Endothelial cell of umbilical vein (primary cell): ENCODE results near the gene MRPL17. TPM values are rescaled to one million over a fixed set of nuclear protein-coding genes. Genes with fewer than 3 reads are reported as not detected.

Experiments
- BruUV-seq: library from RNA; stranded (reverse); fragments of 400-500 nt; replicated peaks from 2 replicates; lab custom pipeline; 2021; lab: Mats Ljungman, UMichigan
- CTCF ChIA-PET: fragments of 300-600, 350-600 bp; sonication (Branson Sonifier 250); formaldehyde crosslinking; loops from one replicate; lab custom pipeline; 2021; ENCODE audit warnings: antibody characterized with exemption, inconsistent platforms; lab: Charles Lee
- POLR2A ChIA-PET: fragments of 300-600, 350-600 bp; sonication (Branson Sonifier 250); formaldehyde crosslinking; loops from one replicate; lab custom pipeline; 2021; ENCODE audit warnings: antibody characterized with exemption, inconsistent platforms; lab: Charles Lee
- DNase-seq: peaks from one replicate; pipeline ENCODE4 v3.0.0-alpha.2; 2011; ENCODE audit warnings: low read depth, low spot score
- FAIRE-seq: peaks from 2 replicates; lab custom pipeline; 2011; peaks lifted over from hg19 to GRCh38; lab: Jason Lieb, UNC
- H2AFZ ChIP-seq: 2 replicates; pipeline ENCODE4 v1.6.0; 2012; ENCODE audit warnings: low read depth, low read length, control low read depth, inconsistent platforms
- H3K27ac ChIP-seq: 2 replicates; pipeline ENCODE4 v1.5.1; 2011; ENCODE audit warnings: low read depth, mild to moderate bottlenecking, control low read depth, low read length, moderate library complexity; ENCODE audit not compliant: insufficient read depth
- H3K27me3 ChIP-seq, 2 experiments: 2 replicates each; pipeline versions ENCODE4 v1.6.0 to v1.6.1; 2011; ENCODE audit warnings: low read length in 2 of 2, mixed read lengths in 1 of 2; ENCODE audit not compliant: control insufficient read depth in 2 of 2, insufficient read depth in 2 of 2
- H3K36me3 ChIP-seq, 2 experiments: 2 replicates in 1 of 2; 3 replicates in 1 of 2; pipeline ENCODE4 v1.5.1; 2011; ENCODE audit warnings: low read length in 2 of 2, mild to moderate bottlenecking in 1 of 2, moderate library complexity in 1 of 2; ENCODE audit not compliant: control insufficient read depth in 2 of 2, insufficient read depth in 2 of 2; ENCODE audit errors: extremely low read depth in 1 of 2
- H3K4me1 ChIP-seq: 3 replicates; pipeline ENCODE4 v1.5.1; 2011; ENCODE audit warnings: mild to moderate bottlenecking, low read length; ENCODE audit not compliant: control insufficient read depth, insufficient read depth; ENCODE audit errors: extremely low read depth
- H3K4me2 ChIP-seq: 2 replicates; pipeline ENCODE4 v1.6.1; 2011; ENCODE audit warnings: low read length, control low read depth, mixed read lengths; ENCODE audit not compliant: insufficient read depth
- H3K4me3 ChIP-seq, 3 experiments: fragments of 200-600 bp in 1 of 3; sonication (generic), shearing (Covaris generic) in 1 of 3; replicated peaks in 1 of 3; 2 replicates each; pipeline ENCODE4 v1.5.1; 2011 to 2016; ENCODE audit warnings: control low read depth in 3 of 3, low read length in 3 of 3, mild to moderate bottlenecking in 2 of 3, inconsistent platforms in 1 of 3, low read depth in 1 of 3, moderate library complexity in 1 of 3; ENCODE audit not compliant: insufficient read depth in 1 of 3
- H3K79me2 ChIP-seq: 2 replicates; pipeline ENCODE4 v1.6.0; 2012; ENCODE audit warnings: low read length, inconsistent platforms; ENCODE audit not compliant: control insufficient read depth, insufficient read depth
- H3K9ac ChIP-seq: replicated peaks from 2 replicates; pipeline ENCODE3; 2011; ENCODE audit warnings: low read length, control low read depth; ENCODE audit not compliant: insufficient read depth; ENCODE audit errors: extremely low read depth
- H3K9me1 ChIP-seq: replicated peaks from 3 replicates; pipeline ENCODE4 v1.6.0; 2011; ENCODE audit warnings: mild to moderate bottlenecking, low read length; ENCODE audit not compliant: control insufficient read depth, insufficient read depth; ENCODE audit errors: extremely low read depth
- H3K9me3 ChIP-seq: replicated peaks from 2 replicates; pipeline ENCODE4 v1.5.1; 2012; ENCODE audit warnings: low read length, inconsistent platforms; ENCODE audit not compliant: control insufficient read depth, insufficient read depth
- H4K20me1 ChIP-seq: replicated peaks from 2 replicates; pipeline ENCODE3; 2011; ENCODE audit warnings: mild to moderate bottlenecking, low read length; ENCODE audit not compliant: control insufficient read depth, insufficient read depth; ENCODE audit errors: extremely low read depth
- EZH2 ChIP-seq: IDR thresholded peaks from 2 replicates; pipeline ENCODE4 v1.6.1; 2012; ENCODE audit warnings: borderline replicate concordance, low read depth, mild to moderate bottlenecking, moderate library complexity, low read length, inconsistent platforms; ENCODE audit not compliant: severe bottlenecking
- FOS ChIP-seq: IDR thresholded peaks from 2 replicates; pipeline ENCODE4 v1.6.1; 2011; ENCODE audit warnings: mild to moderate bottlenecking, low read length, moderate library complexity, borderline replicate concordance; ENCODE audit not compliant: insufficient read depth
- GATA2 ChIP-seq: IDR thresholded peaks from 2 replicates; pipeline ENCODE4 v1.7.0; 2011; ENCODE audit warnings: low read depth, mild to moderate bottlenecking, moderate library complexity, mixed read lengths, low read length; ENCODE audit not compliant: insufficient read length, insufficient read depth
- JUN ChIP-seq: IDR thresholded peaks from 2 replicates; pipeline ENCODE4 v1.6.1; 2011; ENCODE audit warnings: borderline replicate concordance, low read depth; ENCODE audit not compliant: insufficient read length, insufficient read depth
- MYC ChIP-seq: IDR thresholded peaks from one replicate; pipeline ENCODE4 v1.6.1; 2011; ENCODE audit warnings: mild to moderate bottlenecking, low read depth, low read length
- POLR2A ChIP-seq: IDR thresholded peaks from 2 replicates; pipeline ENCODE4 v1.6.1; 2012; ENCODE audit warnings: low read depth, mild to moderate bottlenecking, control low read depth, low read length
- POLR2AphosphoS5 ChIP-seq: IDR thresholded peaks from 2 replicates; pipeline ENCODE4 v1.6.1; 2012; ENCODE audit warnings: low read depth, mild to moderate bottlenecking, control low read depth, low read length, moderate library complexity; ENCODE audit not compliant: insufficient read depth
- dilution Hi-C: fragments of 300-500 bp; cut with MboI; formaldehyde crosslinking; loops from one replicate; pipeline ENCODE4 v1.15.0; 2019; ENCODE audit warnings: low sequenced_read_pairs; ENCODE audit not compliant: extremely low pct_ligation_motif_present
- intact Hi-C: fragments of 100-400 bp; cut with micrococcal nuclease; formaldehyde crosslinking; loops from one replicate; pipeline ENCODE4 v1.10.0; 2022
- polyA plus RNA-seq, 4 experiments: library from polyadenylated mRNA; depleted of rRNA in 3 of 4; stranded (reverse) in 3 of 4; unstranded in 1 of 4; fragments of >200 nt; gene quantifications; 2 replicates each; pipeline versions ENCODE4 v1.2.1 to v1.2.3, GENCODE V29; 2011 to 2012; ENCODE audit warnings: missing spikeins in 1 of 4
- total RNA-seq: library from RNA; stranded (reverse); gene quantifications from 2 replicates; pipeline ENCODE4 v1.2.3, GENCODE V29; 2021
- TF ChIP-seq, protein P1 (sequence below): IDR thresholded peaks from 2 replicates; pipeline ENCODE4 v1.6.1; 2011; ENCODE audit not compliant: insufficient read depth, insufficient read length
- TF ChIP-seq, protein P2 (sequence below), 2 donors: IDR thresholded peaks; 1 replicate in 1 of 2; 2 replicates in 1 of 2; pipeline ENCODE4 v1.5.1; 2011; ENCODE audit warnings: low read length in 2 of 2, mild to moderate bottlenecking in 2 of 2, moderate library complexity in 2 of 2, control low read depth in 1 of 2, inconsistent platforms in 1 of 2, low read depth in 1 of 2; ENCODE audit not compliant: insufficient read depth in 1 of 2; ENCODE audit errors: extremely low read depth in 1 of 2

Gene MRPL17
- total and polyA plus RNA-seq, 2 donors (not counting 3 experiments of a cell fraction or from before 2014, with no cell fraction given), result 67.6 to 87.2 TPM

DNA sequence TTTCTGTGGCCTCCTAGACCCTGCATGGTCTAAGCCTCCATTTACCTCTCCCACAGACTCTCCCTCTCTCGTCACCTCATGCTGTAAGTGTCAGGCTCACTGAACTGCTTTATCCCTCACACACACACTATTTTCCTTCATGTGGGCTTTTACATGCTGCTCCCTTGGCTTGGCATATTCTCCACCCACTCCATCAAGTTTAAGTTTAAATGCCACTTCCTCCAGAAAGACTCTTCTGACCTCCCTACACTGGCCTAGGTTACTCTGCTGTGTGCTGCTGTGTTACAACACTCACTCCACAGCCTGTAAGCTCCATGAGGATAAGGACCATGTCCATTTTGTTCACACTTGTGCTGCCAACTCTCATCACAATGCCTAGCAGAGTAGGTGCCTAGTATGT, 30.0 kb downstream of the MRPL17 start:
- no peak for FAIRE-seq
- Histone ChIP-seq H3K9me1 (no peaks in the 10 kb centered on the region), H3K4me3 (no peak overlapping the region), H3K9ac (no peak overlapping the region), H3K27ac (no peak overlapping the region), H3K4me2 (no peak overlapping the region), H3K4me1 (peaks cover 19% of the 10 kb centered on the region), H4K20me1 (no peaks in the 10 kb centered on the region), H3K79me2 (peaks cover 2% of the 10 kb centered on the region), H2AFZ (no peak overlapping the region), H3K27me3 (no peaks in the 10 kb centered on the region), H3K9me3 (no peaks in the 10 kb centered on the region), H3K36me3 (no peaks in the 10 kb centered on the region)
- ChIA-PET POLR2A (no interaction called here), CTCF (interaction anchor here (1.3 to 1.5 kb wide), 2 partner anchors 17 to 274 kb away, joined by 3 to 5 read pairs; no protein-coding TSS in a partner anchor)
- BruUV-seq, result no TSS peak
- dilution Hi-C loops, result no loop called here
- TF ChIP-seq POLR2AphosphoS5 (no peak), JUN (no peak), GATA2 (no peak)
- no peak for DNase-seq
- intact Hi-C loops, result no loop called here

DNA sequence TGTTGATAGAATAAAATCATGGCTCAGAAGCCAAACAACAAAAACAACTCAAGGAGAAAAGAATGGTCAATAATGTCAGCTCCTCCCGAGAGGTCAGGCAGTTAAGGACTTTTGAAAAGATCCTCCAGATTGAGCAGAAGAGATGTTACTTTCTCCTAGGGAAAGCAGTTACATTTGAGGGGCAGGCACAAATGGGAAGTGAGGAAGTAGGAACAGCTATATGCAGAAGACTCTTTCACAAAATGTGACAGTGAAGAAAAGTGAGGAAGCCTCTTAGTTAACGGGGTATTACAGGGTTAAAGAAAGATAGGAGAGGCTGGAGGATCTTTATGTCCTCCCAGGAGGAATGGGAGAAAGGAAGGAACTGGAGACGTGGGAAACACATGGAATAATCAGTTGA, 31.0 kb downstream of the MRPL17 start:
- peaks cover 28% of the 10 kb centered on the region for H3K4me1 ChIP-seq
- no peaks in the 10 kb centered on the region for H3K9me1 ChIP-seq
- CTCF ChIA-PET, result interaction anchor here (0.8 to 1.5 kb wide), 3 partner anchors 16 to 273 kb away, joined by 3 to 5 read pairs (median 3); partner anchors contain the start of gene MRPL17
- H3K27me3 ChIP-seq, result no peaks in the 10 kb centered on the region
- TF ChIP-seq, protein P1, sequence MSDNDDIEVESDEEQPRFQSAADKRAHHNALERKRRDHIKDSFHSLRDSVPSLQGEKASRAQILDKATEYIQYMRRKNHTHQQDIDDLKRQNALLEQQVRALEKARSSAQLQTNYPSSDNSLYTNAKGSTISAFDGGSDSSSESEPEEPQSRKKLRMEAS, result no peak
- TF ChIP-seq EZH2, result no peak
- TF ChIP-seq POLR2A, result no peak
- no peak for TF ChIP-seq JUN
- TF ChIP-seq POLR2AphosphoS5, result no peak
- TF ChIP-seq, protein P2, sequence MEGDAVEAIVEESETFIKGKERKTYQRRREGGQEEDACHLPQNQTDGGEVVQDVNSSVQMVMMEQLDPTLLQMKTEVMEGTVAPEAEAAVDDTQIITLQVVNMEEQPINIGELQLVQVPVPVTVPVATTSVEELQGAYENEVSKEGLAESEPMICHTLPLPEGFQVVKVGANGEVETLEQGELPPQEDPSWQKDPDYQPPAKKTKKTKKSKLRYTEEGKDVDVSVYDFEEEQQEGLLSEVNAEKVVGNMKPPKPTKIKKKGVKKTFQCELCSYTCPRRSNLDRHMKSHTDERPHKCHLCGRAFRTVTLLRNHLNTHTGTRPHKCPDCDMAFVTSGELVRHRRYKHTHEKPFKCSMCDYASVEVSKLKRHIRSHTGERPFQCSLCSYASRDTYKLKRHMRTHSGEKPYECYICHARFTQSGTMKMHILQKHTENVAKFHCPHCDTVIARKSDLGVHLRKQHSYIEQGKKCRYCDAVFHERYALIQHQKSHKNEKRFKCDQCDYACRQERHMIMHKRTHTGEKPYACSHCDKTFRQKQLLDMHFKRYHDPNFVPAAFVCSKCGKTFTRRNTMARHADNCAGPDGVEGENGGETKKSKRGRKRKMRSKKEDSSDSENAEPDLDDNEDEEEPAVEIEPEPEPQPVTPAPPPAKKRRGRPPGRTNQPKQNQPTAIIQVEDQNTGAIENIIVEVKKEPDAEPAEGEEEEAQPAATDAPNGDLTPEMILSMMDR (IDR thresholded peaks at IDR 0.05; ENCODE audit: extremely low read depth in 1 of 2, insufficient read depth in 1 of 2, low read depth in 1 of 2, low read length in 2 of 2), result no peak
- TF ChIP-seq GATA2, result no peak
- TF ChIP-seq FOS, result no peak
- no peak for TF ChIP-seq MYC
- POLR2A ChIA-PET, result no interaction called here
- FAIRE-seq (no peak), DNase-seq (no peak)
- no peaks in the 10 kb centered on the region for H4K20me1 ChIP-seq
- no peak overlapping the region for H3K4me3 ChIP-seq
- no peak overlapping the region for H2AFZ ChIP-seq
- no TSS peak for BruUV-seq
- peaks cover 2% of the 10 kb centered on the region for H3K79me2 ChIP-seq
- no peak overlapping the region for H3K27ac ChIP-seq
- H3K4me2 ChIP-seq, result no peak overlapping the region
- dilution Hi-C loops (no loop called here), intact Hi-C loops (no loop called here)
- H3K9me3 ChIP-seq, result no peaks in the 10 kb centered on the region
- H3K36me3 ChIP-seq, result no peaks in the 10 kb centered on the region
- H3K9ac ChIP-seq, result no peak overlapping the region
